OCI-LY7 (cell line): ENCODE data around the gene CHCHD6.
A peak's percentile ranks its signal among the peaks of the same experiment; 100 is the strongest.

Source experiments
- EZH2phosphoT487 ChIP-seq: fragments of 200-600 bp; sonication (generic); IDR thresholded peaks from 2 replicates; pipeline ENCODE4 v1.6.1; 2018; ENCODE audit warnings: low read depth, borderline replicate concordance, mild to moderate bottlenecking, mixed run types, antibody characterized with exemption, low read length, moderate library complexity, mixed read lengths
- TF ChIP-seq, protein P1 (sequence below): fragments of 200-600 bp; sonication (generic); conservative IDR thresholded peaks from 2 replicates; pipeline ENCODE4 v1.5.1; 2014; ENCODE audit warnings: mild to moderate bottlenecking, antibody characterized with exemption, low read length, moderate library complexity, mixed read lengths

DNA sequence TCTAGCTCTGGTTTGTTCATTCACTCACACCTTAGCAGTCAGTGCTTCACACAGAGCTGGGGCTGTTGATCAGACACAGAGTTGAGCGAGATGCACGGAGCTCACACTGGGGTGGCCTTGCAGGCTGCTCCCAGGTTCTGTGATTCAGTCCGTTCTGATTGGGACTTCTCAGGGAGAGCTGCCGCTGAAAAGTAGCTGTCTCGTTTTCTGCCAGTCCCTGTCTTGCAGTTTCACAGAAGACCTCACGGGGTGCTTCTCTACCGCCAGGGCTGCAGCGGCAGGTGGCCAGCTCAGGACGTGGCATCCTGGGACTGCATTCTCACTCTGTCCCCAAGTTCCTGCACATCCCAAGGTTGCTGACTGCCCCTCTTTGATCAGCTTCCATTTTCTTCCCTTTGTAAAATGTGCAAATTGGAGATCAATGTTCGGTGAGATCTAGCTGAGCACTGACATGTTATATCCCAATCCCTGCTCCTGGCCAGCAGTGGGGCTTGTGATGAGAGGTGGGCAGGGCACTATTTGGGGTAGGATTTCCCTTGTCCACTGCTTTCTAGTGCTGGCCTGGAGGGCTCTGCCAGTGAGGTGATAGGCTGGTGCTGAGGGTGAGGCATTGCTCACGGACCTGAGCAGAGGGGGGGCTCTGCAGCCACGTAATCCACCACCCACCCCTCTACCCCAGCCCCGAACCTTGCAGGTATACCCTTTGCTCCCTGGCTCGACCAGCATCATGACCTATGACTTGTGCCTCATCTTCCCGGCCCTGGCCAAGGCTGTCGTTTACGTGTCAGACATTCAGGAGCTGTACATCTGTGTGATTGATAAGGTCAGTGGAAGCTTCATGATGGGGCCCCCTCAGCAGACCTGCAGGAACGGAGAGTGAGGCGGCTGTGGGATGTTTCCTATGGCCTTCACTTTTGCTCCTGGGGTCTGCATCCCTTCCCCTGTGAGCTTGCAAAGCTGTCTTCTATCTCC is 43.8 kb upstream of the CHCHD6 start:
- TF ChIP-seq, protein P1, sequence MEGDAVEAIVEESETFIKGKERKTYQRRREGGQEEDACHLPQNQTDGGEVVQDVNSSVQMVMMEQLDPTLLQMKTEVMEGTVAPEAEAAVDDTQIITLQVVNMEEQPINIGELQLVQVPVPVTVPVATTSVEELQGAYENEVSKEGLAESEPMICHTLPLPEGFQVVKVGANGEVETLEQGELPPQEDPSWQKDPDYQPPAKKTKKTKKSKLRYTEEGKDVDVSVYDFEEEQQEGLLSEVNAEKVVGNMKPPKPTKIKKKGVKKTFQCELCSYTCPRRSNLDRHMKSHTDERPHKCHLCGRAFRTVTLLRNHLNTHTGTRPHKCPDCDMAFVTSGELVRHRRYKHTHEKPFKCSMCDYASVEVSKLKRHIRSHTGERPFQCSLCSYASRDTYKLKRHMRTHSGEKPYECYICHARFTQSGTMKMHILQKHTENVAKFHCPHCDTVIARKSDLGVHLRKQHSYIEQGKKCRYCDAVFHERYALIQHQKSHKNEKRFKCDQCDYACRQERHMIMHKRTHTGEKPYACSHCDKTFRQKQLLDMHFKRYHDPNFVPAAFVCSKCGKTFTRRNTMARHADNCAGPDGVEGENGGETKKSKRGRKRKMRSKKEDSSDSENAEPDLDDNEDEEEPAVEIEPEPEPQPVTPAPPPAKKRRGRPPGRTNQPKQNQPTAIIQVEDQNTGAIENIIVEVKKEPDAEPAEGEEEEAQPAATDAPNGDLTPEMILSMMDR, result 0 out of 2 replicates have a peak, but pooled peaks have one; percentile 16
- no peak for TF ChIP-seq EZH2phosphoT487
